ENCODE measurements around the gene PLEKHA5.

The PLEKHA5 gene

DNA sequence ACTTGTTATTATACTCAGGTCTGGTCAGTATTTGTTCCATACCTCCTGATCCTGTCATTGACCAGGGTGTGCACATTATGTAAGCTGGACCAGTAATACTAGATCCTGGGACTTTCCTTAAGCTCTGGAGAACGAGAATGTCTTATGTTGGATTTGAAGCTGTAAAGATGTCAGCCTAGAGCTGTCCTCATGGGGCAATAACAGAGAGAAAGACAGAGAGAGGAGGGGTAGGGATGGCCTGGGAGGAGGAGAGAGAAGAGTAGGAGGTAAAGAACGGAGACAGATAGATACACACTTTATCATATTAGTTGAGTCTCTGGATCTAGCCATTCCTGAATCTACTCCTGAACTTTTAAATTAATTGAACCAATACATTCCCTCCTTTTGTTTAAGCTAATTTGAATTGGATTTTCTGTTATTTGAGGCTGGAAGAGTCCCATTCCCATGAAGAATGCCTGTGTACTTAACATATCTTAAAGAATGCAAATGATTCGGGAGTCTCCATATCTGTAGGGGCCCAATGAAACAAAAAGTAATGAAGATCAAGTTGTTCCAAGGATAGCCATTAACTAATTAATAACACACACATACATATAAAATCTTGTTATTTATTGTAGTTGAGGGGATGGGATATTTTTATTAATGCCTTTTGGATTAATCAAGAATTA lies 55.9 kb downstream of the PLEKHA5 start:
- Histone ChIP-seq H3K27me3 (ENCODE audit: control insufficient read depth, insufficient read depth, low read length) (no peaks in the 10 kb centered on the region), H3K9me3 (ENCODE audit: control insufficient read depth, insufficient read depth, low read depth, low read length) (no peaks in the 10 kb centered on the region), H3K4me3 (ENCODE audit: low read depth, low read length) (no peak overlapping the region), H3K9ac (ENCODE audit: low read length) (no peak overlapping the region), H3K27ac (ENCODE audit: low read depth, low read length) (peak overlapping the region; percentile 83), H3K4me1 (ENCODE audit: control insufficient read depth, insufficient read depth, low read length) (peaks cover 58% of the 10 kb centered on the region), H3K36me3 (ENCODE audit: control insufficient read depth, insufficient read depth, low read length) (peaks cover 3% of the 10 kb centered on the region; the same call in 1 of the 2 replicates)

DNA sequence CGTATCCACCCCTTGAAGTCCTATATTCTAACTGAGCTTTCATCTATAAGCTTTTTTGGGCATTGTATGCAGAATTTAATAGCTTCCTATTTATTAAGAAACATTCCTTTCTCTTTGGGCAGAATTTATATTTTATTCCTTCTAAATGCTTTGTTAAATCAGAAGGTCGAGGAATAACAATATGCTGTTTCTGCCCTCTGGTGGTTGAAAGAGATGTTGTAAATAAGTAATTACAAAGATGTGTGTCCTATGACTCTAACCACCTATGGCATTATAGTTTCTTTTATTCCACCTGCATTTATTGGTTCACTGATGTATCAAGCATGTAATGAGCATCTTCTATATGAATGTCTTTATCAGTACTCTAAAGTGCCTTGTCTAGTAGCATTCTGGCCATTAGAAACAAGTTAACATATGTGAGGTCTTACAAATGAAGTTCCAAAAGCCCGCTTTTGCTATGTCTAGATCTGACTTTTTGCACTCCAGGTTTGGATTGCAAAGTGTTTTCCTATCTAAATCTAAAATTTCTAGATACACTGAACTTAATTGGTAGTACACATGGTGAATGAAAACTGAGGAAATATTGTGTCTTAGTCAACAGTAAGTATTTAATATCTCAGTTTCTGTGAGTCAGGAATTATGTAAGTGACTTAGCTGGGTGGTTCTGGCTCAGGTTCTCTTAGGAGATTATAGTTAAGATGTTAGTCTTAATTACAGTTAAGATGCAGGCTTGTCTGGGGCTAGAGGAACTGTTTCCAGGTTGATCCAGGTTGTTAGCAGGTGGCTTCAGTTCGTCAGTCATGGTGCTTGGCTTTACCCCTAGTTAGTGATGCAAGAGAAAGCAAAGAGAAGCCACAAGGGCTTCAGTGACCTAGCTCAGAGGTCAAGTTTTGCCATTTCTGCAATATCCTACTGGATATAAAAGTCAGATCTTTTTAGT lies 57.5 kb downstream of the PLEKHA5 start:
- Histone ChIP-seq H3K27me3 (ENCODE audit: control insufficient read depth, insufficient read depth, low read length) (no peaks in the 10 kb centered on the region), H3K27ac (ENCODE audit: low read depth, low read length) (0 out of 2 replicates have a peak overlapping the region, but pooled peaks have one; percentile 83), H3K9me3 (ENCODE audit: control insufficient read depth, insufficient read depth, low read depth, low read length) (no peaks in the 10 kb centered on the region), H3K4me3 (ENCODE audit: low read depth, low read length) (no peak overlapping the region), H3K9ac (ENCODE audit: low read length) (no peak overlapping the region), H3K36me3 (ENCODE audit: control insufficient read depth, insufficient read depth, low read length) (peaks cover 3% of the 10 kb centered on the region; the same call in 1 of the 2 replicates), H3K4me1 (ENCODE audit: control insufficient read depth, insufficient read depth, low read length) (peaks cover 72% of the 10 kb centered on the region)

DNA sequence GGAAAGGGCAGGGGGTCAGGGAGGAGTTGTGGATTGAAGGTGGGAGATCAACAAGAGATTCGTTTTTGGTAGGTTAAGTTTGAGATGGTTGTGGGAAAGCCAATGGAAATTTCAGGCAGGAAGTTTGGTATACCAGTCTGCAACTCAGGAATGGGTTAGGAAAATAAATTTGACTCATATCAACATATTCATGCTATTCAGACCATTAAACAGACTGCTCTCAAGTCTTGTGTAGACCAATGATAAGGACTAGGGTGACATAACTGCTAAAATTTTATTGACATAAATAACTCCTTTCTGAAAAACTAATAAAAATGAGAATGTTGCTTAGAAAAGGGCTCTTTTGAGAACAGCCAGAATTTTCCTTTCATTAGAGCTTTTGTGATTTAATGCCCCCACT lies 60.0 kb downstream of the PLEKHA5 start:
- Histone ChIP-seq H3K36me3 (ENCODE audit: control insufficient read depth, insufficient read depth, low read length) (peaks cover 3% of the 10 kb centered on the region; the same call in 1 of the 2 replicates), H3K4me3 (ENCODE audit: low read depth, low read length) (no peak overlapping the region), H3K9ac (ENCODE audit: low read length) (no peak overlapping the region), H3K27me3 (ENCODE audit: control insufficient read depth, insufficient read depth, low read length) (no peaks in the 10 kb centered on the region), H3K4me1 (ENCODE audit: control insufficient read depth, insufficient read depth, low read length) (peaks cover 61% of the 10 kb centered on the region), H3K9me3 (ENCODE audit: control insufficient read depth, insufficient read depth, low read depth, low read length) (no peaks in the 10 kb centered on the region), H3K27ac (ENCODE audit: low read depth, low read length) (0 out of 2 replicates have a peak overlapping the region, but pooled peaks have one; percentile 39)

DNA sequence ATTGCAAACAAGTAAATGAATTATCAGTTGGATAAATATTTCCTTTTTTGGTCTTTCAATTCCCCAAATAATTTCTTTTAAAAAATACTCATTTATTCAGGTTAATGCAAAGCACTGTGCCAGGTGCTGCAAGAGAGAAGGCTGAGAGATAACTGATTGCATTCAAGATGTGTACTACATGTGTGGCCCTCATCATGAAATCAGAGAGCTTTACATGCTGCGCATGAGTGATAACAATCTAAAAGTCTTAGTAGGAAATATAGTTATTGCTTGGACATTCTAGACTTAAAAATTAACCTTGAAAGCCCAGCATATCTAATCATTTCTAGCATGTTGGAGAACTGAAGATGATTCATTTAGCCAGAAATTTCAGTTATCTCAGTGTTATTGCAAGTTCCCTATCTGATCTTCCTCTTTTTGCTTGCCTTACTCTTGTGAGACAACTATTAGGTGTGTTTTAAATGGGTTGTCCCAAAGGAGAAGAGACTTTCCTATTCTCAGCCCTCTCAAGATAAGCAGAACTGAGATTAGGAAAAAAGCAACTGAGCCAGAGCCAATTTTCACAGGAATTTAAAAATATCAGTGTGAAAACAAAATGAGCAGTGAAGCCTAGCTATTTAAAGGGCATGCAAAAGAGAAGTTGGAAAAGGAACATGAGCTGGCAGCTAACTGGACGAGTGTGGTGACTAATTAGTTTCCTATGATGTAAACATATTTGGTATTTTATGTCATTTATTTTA lies 60.9 kb downstream of the PLEKHA5 start:
- Histone ChIP-seq H3K9ac (ENCODE audit: low read length) (no peak overlapping the region), H3K27ac (ENCODE audit: low read depth, low read length) (0 out of 2 replicates have a peak overlapping the region, but pooled peaks have one; percentile 39), H3K36me3 (ENCODE audit: control insufficient read depth, insufficient read depth, low read length) (peaks cover 3% of the 10 kb centered on the region; the same call in 1 of the 2 replicates), H3K4me1 (ENCODE audit: control insufficient read depth, insufficient read depth, low read length) (peaks cover 52% of the 10 kb centered on the region), H3K27me3 (ENCODE audit: control insufficient read depth, insufficient read depth, low read length) (no peaks in the 10 kb centered on the region), H3K4me3 (ENCODE audit: low read depth, low read length) (no peak overlapping the region), H3K9me3 (ENCODE audit: control insufficient read depth, insufficient read depth, low read depth, low read length) (no peaks in the 10 kb centered on the region)

DNA sequence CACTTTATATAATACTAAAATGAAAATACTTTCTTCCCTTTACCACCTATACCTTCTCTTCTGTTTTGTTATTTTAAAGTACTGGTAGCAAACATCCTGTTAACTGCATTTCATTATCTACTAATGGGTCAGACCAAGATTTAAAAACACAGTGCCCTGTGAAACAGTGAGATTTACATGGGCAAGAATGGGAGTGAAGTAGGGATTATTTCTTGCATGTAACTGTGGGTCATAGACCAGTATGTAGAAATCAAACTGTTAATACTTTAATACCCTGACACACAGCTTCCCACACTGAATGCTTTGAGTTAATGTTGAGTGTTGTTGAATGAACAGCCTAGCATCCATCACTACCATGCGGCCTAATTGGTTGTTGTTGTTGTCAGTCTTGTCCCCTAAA lies 61.6 kb downstream of the PLEKHA5 start:
- Histone ChIP-seq H3K4me3 (ENCODE audit: low read depth, low read length) (no peak overlapping the region), H3K9me3 (ENCODE audit: control insufficient read depth, insufficient read depth, low read depth, low read length) (no peaks in the 10 kb centered on the region), H3K27me3 (ENCODE audit: control insufficient read depth, insufficient read depth, low read length) (no peaks in the 10 kb centered on the region), H3K36me3 (ENCODE audit: control insufficient read depth, insufficient read depth, low read length) (peaks cover 3% of the 10 kb centered on the region; the same call in 1 of the 2 replicates), H3K9ac (ENCODE audit: low read length) (no peak overlapping the region), H3K4me1 (ENCODE audit: control insufficient read depth, insufficient read depth, low read length) (peaks cover 46% of the 10 kb centered on the region), H3K27ac (ENCODE audit: low read depth, low read length) (no peak overlapping the region)

DNA sequence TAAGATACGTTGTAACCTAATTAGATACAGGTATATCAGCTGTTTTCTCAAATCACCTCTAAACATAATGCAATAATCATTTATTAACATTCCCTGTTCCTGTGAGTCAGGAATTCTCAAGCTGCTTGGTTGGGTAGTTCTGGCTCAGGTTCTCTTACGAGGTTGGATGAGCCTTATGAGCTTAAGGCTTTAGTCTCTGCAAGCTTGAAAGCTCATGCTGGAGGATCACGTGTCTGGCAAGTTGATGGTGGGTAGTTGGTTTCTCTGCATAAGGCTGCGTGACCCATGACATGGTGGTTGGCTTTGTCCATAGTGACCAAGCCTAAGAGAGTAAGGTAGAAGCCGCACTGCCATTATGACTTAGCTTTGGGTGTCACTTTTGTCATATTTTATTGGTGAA lies 62.0 kb downstream of the PLEKHA5 start:
- H3K27ac ChIP-seq (ENCODE audit: low read depth, low read length): no peak overlapping the region
- H3K4me1 ChIP-seq (ENCODE audit: control insufficient read depth, insufficient read depth, low read length): peaks cover 44% of the 10 kb centered on the region
- no peak overlapping the region for H3K4me3 ChIP-seq (ENCODE audit: low read depth, low read length)
- peaks cover 3% of the 10 kb centered on the region; the same call in 1 of the 2 replicates for H3K36me3 ChIP-seq (ENCODE audit: control insufficient read depth, insufficient read depth, low read length)
- H3K27me3 ChIP-seq (ENCODE audit: control insufficient read depth, insufficient read depth, low read length): no peaks in the 10 kb centered on the region
- no peaks in the 10 kb centered on the region for H3K9me3 ChIP-seq (ENCODE audit: control insufficient read depth, insufficient read depth, low read depth, low read length)
- no peak overlapping the region for H3K9ac ChIP-seq (ENCODE audit: low read length)

DNA sequence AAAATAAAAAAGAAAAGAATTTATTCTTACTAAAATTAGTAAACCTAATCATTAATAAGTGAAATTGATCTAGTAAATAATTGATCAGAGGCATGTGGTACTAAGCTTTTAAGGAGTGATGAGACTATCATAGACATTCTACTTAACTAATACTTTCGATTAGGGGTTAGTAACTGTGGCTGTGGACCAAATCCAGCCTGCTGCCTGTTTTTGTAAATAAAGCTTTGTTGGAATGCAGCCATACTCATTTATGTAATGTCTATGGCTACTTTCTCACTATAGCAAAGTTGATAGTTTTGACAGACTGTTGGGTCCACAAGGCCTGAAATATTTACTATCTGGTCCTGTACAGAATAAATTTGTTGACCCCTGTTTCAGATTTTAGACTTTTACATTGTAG lies 63.2 kb downstream of the PLEKHA5 start:
- Histone ChIP-seq H3K4me3 (ENCODE audit: low read depth, low read length) (no peak overlapping the region), H3K27me3 (ENCODE audit: control insufficient read depth, insufficient read depth, low read length) (no peaks in the 10 kb centered on the region), H3K9ac (ENCODE audit: low read length) (no peak overlapping the region), H3K36me3 (ENCODE audit: control insufficient read depth, insufficient read depth, low read length) (peaks cover 3% of the 10 kb centered on the region; the same call in 1 of the 2 replicates), H3K9me3 (ENCODE audit: control insufficient read depth, insufficient read depth, low read depth, low read length) (no peaks in the 10 kb centered on the region), H3K27ac (ENCODE audit: low read depth, low read length) (no peak overlapping the region), H3K4me1 (ENCODE audit: control insufficient read depth, insufficient read depth, low read length) (peaks cover 43% of the 10 kb centered on the region)

DNA sequence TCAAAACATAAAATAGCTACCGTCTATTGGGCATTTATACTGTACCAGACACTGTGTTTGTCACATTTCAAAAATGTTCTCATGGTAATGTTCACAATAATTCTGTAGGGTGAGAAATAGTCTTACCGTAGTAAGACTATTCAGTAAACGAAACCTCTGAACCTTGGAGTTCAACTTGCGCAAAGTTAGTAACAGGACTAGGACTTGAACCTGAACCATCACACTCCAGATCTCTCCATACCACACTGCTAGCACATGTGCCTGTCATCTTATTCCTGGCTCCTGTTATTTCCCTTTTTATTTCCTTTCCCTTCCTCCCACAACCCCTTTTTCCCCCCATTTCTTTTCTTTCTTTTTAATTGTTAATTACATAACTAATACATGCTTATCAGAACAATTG lies 65.4 kb downstream of the PLEKHA5 start:
- H3K4me1 ChIP-seq (ENCODE audit: control insufficient read depth, insufficient read depth, low read length): peaks cover 48% of the 10 kb centered on the region
- H3K9me3 ChIP-seq (ENCODE audit: control insufficient read depth, insufficient read depth, low read depth, low read length): no peaks in the 10 kb centered on the region
- no peak overlapping the region for H3K9ac ChIP-seq (ENCODE audit: low read length)
- no peaks in the 10 kb centered on the region for H3K36me3 ChIP-seq (ENCODE audit: control insufficient read depth, insufficient read depth, low read length)
- H3K27ac ChIP-seq (ENCODE audit: low read depth, low read length): no peak overlapping the region
- no peak overlapping the region for H3K4me3 ChIP-seq (ENCODE audit: low read depth, low read length)
- no peaks in the 10 kb centered on the region for H3K27me3 ChIP-seq (ENCODE audit: control insufficient read depth, insufficient read depth, low read length)

DNA sequence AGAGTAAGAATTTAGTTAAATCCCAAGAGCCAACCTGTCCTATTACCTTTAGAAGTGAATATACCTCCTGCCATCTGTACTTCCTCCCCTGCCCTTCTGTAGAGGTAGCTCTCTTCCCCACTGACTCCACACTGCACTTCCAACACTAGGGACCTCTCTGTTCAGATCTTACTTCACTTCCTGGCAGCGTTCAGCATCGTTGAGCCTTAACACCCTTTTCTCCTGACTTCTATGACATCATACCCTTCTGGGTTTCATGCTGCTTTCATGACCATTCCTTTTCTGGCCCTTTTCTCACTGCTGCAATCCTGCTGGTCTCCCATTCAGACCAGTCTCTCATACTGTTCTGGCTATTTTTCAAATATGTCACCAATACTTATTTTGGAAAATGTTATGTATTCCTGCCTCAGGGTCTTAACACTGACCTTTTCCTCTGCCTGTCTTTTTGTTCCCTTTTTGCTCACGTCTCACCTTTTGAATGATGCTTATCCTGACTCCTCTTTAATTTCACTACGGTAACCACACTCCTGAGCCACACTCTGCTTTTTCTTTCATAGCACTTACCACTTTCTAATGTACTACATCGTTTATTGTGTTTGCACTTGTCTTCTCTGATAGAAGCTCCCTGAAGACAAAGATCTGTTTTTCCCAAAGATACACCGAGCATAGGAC lies 67.6 kb downstream of the PLEKHA5 start:
- Histone ChIP-seq H3K9me3 (ENCODE audit: control insufficient read depth, insufficient read depth, low read depth, low read length) (no peaks in the 10 kb centered on the region), H3K9ac (ENCODE audit: low read length) (no peak overlapping the region), H3K4me3 (ENCODE audit: low read depth, low read length) (no peak overlapping the region), H3K27ac (ENCODE audit: low read depth, low read length) (no peak overlapping the region), H3K36me3 (ENCODE audit: control insufficient read depth, insufficient read depth, low read length) (no peaks in the 10 kb centered on the region), H3K27me3 (ENCODE audit: control insufficient read depth, insufficient read depth, low read length) (no peaks in the 10 kb centered on the region), H3K4me1 (ENCODE audit: control insufficient read depth, insufficient read depth, low read length) (peaks cover 36% of the 10 kb centered on the region)

DNA sequence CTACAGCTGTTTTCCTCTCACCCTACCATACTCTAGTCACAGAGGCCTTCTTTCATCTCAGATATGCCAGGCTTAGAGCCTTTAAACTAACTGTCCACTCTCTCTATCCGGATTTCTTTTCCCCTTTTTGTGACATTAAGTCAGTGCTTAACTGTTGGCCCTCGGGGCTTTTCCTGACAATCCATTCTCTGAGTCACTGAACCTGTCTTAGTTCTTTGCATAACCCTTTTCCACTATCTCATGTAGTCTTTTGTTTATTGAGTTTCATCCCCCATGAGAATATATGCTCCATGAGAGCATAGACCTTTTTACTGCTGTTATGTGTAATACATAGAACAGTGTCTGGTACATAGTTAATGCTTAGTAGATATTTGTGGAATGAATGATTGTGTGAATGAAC lies 68.7 kb downstream of the PLEKHA5 start:
- Histone ChIP-seq H3K9me3 (ENCODE audit: control insufficient read depth, insufficient read depth, low read depth, low read length) (no peaks in the 10 kb centered on the region), H3K4me3 (ENCODE audit: low read depth, low read length) (no peak overlapping the region), H3K4me1 (ENCODE audit: control insufficient read depth, insufficient read depth, low read length) (peaks cover 48% of the 10 kb centered on the region), H3K27ac (ENCODE audit: low read depth, low read length) (no peak overlapping the region), H3K36me3 (ENCODE audit: control insufficient read depth, insufficient read depth, low read length) (no peaks in the 10 kb centered on the region), H3K9ac (ENCODE audit: low read length) (no peak overlapping the region), H3K27me3 (ENCODE audit: control insufficient read depth, insufficient read depth, low read length) (no peaks in the 10 kb centered on the region)
